Femur (tissue), 1 donor: ENCODE results near the gene HMG20A.
"Not testable (repeated sequence)": the region's sequence is repeated elsewhere in the genome, so short reads cannot be mapped to it uniquely, and the experiment has no call there.

Source experiments
- DNase-seq: peaks from one replicate; pipeline ENCODE4 v3.0.0-alpha.2; 2017

HMG20A gene

GRCh38 chr15:77409259-77410156, 11.2 kb upstream of the HMG20A start:
- DNase-seq: no peak

GRCh38 chr15:77410157-77410500, 10.6 kb upstream of the HMG20A start:
- DNase-seq: not testable (repeated sequence)

GRCh38 chr15:77410701-77411618, 9.7 kb upstream of the HMG20A start:
- DNase-seq: no peak

GRCh38 chr15:77411619-77411976, 9.1 kb upstream of the HMG20A start:
- DNase-seq: no peak

- no peak for DNase-seq
Observed at GRCh38 chr15:77412972-77413698, 7.6 kb upstream of the HMG20A start.

GRCh38 chr15:77413699-77414349, 6.9 kb upstream of the HMG20A start:
- DNase-seq: no peak

GRCh38 chr15:77414789-77415442, 5.8 kb upstream of the HMG20A start:
- no peak for DNase-seq

- no peak for DNase-seq
Observed at GRCh38 chr15:77415450-77416147, 5.1 kb upstream of the HMG20A start.

GRCh38 chr15:77416148-77416455, 4.6 kb upstream of the HMG20A start:
- no peak for DNase-seq

GRCh38 chr15:77416954-77417353, 3.7 kb upstream of the HMG20A start:
- DNase-seq: no peak

GRCh38 chr15:77417602-77418001, 3.1 kb upstream of the HMG20A start:
- DNase-seq: no peak

GRCh38 chr15:77418391-77418965, 2.2 kb upstream of the HMG20A start:
- no peak for DNase-seq

GRCh38 chr15:77418966-77419835, 1.5 kb upstream of the HMG20A start:
- DNase-seq: peak; percentile 61

- peak; percentile 100 for DNase-seq
Observed at GRCh38 chr15:77419836-77420609, 665 bp upstream of the HMG20A start, which contains the start of gene PEAK1. TSS of gene PEAK1 (minus strand) at chr15:77420104. CDS start at chr15:77181926, 238,178 bp downstream.

GRCh38 chr15:77421370-77421700, 647 bp downstream of the HMG20A start:
- DNase-seq: peak; percentile 22

GRCh38 chr15:77425104-77425503, 4.4 kb downstream of the HMG20A start:
- DNase-seq: no peak

- no peak for DNase-seq
Observed at GRCh38 chr15:77426377-77426776, 5.7 kb downstream of the HMG20A start.

GRCh38 chr15:77426871-77427270, 6.2 kb downstream of the HMG20A start:
- DNase-seq: no peak

- DNase-seq: no peak
Observed at GRCh38 chr15:77430213-77430612, 9.5 kb downstream of the HMG20A start.
